Measurements from ENCODE around the gene FOXN3.

The FOXN3 gene

GRCh38 chr14:89277203-89277602, 139.8 kb downstream of the FOXN3 start:
- no peak for DNase-seq (ENCODE audit: low read depth, low spot score)

- DNase-seq (ENCODE audit: low read depth, low spot score), result no peak
Measured at GRCh38 chr14:89276424-89276975, 140.5 kb downstream of the FOXN3 start.

- no peak for DNase-seq (ENCODE audit: low read depth, low spot score)
Measured at GRCh38 chr14:89270439-89271227, 146.4 kb downstream of the FOXN3 start.

GRCh38 chr14:89269404-89269803, 147.6 kb downstream of the FOXN3 start:
- DNase-seq (ENCODE audit: low read depth, low spot score), result no peak

GRCh38 chr14:89268514-89268913, 148.5 kb downstream of the FOXN3 start:
- no peak for DNase-seq (ENCODE audit: low read depth, low spot score)

GRCh38 chr14:89267656-89268055, 149.4 kb downstream of the FOXN3 start:
- no peak for DNase-seq (ENCODE audit: low read depth, low spot score)

- no peak for DNase-seq (ENCODE audit: low read depth, low spot score)
Measured at GRCh38 chr14:89267163-89267562, 149.9 kb downstream of the FOXN3 start.

- no peak for DNase-seq (ENCODE audit: low read depth, low spot score)
Measured at GRCh38 chr14:89266754-89267153, 150.3 kb downstream of the FOXN3 start.

- no peak for DNase-seq (ENCODE audit: low read depth, low spot score)
Measured at GRCh38 chr14:89265234-89265633, 151.8 kb downstream of the FOXN3 start.

GRCh38 chr14:89264196-89264800, 152.7 kb downstream of the FOXN3 start:
- DNase-seq (ENCODE audit: low read depth, low spot score), result no peak

GRCh38 chr14:89262041-89262440, 155.0 kb downstream of the FOXN3 start:
- DNase-seq (ENCODE audit: low read depth, low spot score), result no peak

GRCh38 chr14:89260898-89261297, 156.1 kb downstream of the FOXN3 start:
- no peak for DNase-seq (ENCODE audit: low read depth, low spot score)

- no peak for DNase-seq (ENCODE audit: low read depth, low spot score)
Measured at GRCh38 chr14:89259951-89260609, 157.0 kb downstream of the FOXN3 start.

GRCh38 chr14:89258728-89259273, 158.2 kb downstream of the FOXN3 start:
- no peak for DNase-seq (ENCODE audit: low read depth, low spot score)

GRCh38 chr14:89256951-89257350, 160.1 kb downstream of the FOXN3 start:
- DNase-seq (ENCODE audit: low read depth, low spot score), result no peak

GRCh38 chr14:89256283-89256682, 160.8 kb downstream of the FOXN3 start:
- DNase-seq (ENCODE audit: low read depth, low spot score), result no peak

GRCh38 chr14:89255852-89256251, 161.2 kb downstream of the FOXN3 start:
- DNase-seq (ENCODE audit: low read depth, low spot score), result no peak

- DNase-seq (ENCODE audit: low read depth, low spot score), result no peak
Measured at GRCh38 chr14:89255012-89255411, 162.0 kb downstream of the FOXN3 start.

GRCh38 chr14:89254166-89254909, 162.7 kb downstream of the FOXN3 start:
- DNase-seq (ENCODE audit: low read depth, low spot score), result no peak

- DNase-seq (ENCODE audit: low read depth, low spot score), result no peak
Measured at GRCh38 chr14:89252887-89253532, 164.0 kb downstream of the FOXN3 start.

- DNase-seq (ENCODE audit: low read depth, low spot score), result no peak
Measured at GRCh38 chr14:89251061-89251460, 166.0 kb downstream of the FOXN3 start.

Data from brain pericyte (primary cell).